Fibroblast of mammary gland (primary cell): ENCODE data around the gene ZSCAN30.

Experiments used
- DNase-seq: peaks from one replicate; pipeline ENCODE4 v3.0.0-alpha.2; 2010; ENCODE audit warnings: low read depth
- H3K4me3 ChIP-seq: 2 replicates; pipeline ENCODE4 v1.5.1; 2011; ENCODE audit warnings: low read depth, mild to moderate bottlenecking, low read length, moderate library complexity; ENCODE audit not compliant: control insufficient read depth
- CTCF ChIP-seq: conservative IDR thresholded peaks from 2 replicates; pipeline ENCODE4 v1.5.1; 2011; ENCODE audit warnings: low read depth, low read length, inconsistent platforms; ENCODE audit not compliant: control insufficient read depth, insufficient read depth

The ZSCAN30 gene

DNA sequence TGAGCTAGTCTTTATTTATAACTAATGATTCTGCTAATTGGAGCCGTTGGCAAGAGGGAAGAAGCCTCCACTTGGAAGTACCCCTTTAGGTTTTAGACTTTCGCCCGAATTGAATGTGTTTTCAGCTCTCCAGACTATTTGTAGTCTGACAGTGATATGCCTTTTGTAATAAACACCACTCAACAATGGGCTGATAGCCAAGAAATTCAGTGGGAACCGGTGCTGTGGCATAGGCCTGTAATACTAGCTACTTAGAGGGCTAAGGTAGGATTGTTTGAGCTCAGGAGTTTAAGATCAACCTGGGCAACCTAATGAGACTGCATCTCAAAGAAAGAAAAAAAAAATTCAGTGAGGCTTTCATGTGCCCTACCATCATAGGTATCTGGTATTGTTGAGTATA lies 13.6 kb upstream of the ZSCAN30 start:
- TF ChIP-seq CTCF: no peak
- no peak for DNase-seq
- H3K4me3 ChIP-seq: no peak overlapping the region

DNA sequence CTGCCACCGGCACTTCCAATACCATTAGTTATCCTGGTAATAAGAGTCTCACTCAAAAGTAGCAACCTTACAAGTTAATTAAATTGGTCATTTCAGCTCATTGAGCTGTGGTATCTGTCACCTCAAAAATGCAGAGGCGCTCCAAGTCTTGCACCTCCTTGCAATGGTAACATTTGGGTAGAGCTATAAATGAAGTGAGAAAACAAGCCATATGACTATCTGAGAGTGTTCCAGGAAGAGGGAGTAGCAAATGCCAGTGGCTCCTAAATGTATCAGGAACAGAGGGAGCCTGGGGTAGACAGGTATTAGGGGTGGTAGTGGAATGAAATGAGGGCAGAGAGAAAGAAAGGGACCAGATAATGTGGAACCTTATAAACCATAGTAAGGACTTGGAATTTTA lies 6.0 kb upstream of the ZSCAN30 start:
- no peak overlapping the region for H3K4me3 ChIP-seq
- no peak for TF ChIP-seq CTCF
- DNase-seq: no peak

DNA sequence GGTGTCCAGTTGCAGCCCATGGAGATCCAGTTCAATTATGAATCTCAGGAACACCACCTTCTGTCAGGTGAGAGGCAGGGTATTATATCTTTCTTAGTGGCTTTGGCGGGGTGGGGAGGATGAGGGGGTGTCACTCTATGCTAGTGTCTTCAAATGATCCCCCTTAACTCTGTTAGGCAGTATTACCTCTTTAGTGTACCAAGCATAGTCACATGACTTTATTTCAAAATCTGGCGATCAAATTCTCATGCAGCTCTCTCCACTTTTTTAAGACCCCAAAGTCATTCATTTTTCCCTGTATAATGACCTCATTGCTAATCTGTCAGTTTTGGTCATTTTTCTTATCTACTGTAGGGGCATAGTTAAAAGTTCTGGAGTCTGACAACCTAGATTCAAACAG lies 1.1 kb upstream of the ZSCAN30 start:
- TF ChIP-seq CTCF: no peak
- no peak for DNase-seq
- peak overlapping the region; percentile 81 for H3K4me3 ChIP-seq

GRCh38 chr18:35289727-35290093 lies 319 bp downstream of the ZSCAN30 start:
- H3K4me3 ChIP-seq: peak overlapping the region; percentile 81
- TF ChIP-seq CTCF: no peak
- DNase-seq: no peak

- TF ChIP-seq CTCF: no peak
- H3K4me3 ChIP-seq: peak overlapping the region; percentile 81
- peak; percentile 65 for DNase-seq
These were observed 736 bp downstream of the ZSCAN30 start for GRCh38 chr18:35289293-35289692.

DNA sequence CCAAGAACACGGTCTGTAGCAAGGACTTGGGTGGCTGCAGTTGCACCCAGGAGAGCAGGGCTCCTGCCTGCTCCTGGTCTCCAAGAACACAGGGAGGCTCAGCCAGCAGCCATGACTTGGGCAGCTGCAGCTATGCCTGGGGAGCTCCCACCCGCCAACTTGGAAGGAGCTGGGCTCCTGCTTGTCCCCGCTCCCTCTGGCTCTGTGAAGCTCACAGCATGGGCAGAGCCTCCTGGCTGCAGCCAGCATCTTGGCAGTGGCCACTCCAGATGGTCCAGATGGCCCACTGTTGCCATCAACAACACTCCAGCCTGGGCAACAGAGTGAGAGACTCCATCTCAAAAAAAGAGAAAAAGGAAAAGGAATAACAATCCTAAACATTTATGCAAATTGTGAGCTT lies 5.2 kb downstream of the ZSCAN30 start:
- no peak for TF ChIP-seq CTCF
- DNase-seq: no peak

More for the DNA sequence above, 5.2 kb downstream of the ZSCAN30 start:
- no peak overlapping the region for H3K4me3 ChIP-seq
